Measurements from ENCODE around the gene PITPNM2.

DNA sequence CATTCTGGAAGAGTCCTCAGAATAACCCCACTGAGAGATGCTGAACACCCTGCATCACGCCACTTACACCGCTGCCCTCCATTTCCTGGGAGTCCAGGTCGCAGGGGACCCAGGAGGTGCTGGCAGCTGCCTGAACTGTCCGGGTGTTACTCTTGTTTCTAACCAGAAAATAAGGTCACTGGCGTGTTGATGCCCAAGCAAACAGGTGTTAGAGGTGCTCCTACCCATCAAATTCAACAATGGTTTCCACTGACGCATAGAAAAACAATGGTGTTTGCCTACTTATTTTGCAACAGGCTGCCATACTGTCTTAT, 23.8 kb downstream of the PITPNM2 start:
- TF ChIP-seq, protein P1, sequence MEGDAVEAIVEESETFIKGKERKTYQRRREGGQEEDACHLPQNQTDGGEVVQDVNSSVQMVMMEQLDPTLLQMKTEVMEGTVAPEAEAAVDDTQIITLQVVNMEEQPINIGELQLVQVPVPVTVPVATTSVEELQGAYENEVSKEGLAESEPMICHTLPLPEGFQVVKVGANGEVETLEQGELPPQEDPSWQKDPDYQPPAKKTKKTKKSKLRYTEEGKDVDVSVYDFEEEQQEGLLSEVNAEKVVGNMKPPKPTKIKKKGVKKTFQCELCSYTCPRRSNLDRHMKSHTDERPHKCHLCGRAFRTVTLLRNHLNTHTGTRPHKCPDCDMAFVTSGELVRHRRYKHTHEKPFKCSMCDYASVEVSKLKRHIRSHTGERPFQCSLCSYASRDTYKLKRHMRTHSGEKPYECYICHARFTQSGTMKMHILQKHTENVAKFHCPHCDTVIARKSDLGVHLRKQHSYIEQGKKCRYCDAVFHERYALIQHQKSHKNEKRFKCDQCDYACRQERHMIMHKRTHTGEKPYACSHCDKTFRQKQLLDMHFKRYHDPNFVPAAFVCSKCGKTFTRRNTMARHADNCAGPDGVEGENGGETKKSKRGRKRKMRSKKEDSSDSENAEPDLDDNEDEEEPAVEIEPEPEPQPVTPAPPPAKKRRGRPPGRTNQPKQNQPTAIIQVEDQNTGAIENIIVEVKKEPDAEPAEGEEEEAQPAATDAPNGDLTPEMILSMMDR (optimal IDR thresholded peaks at IDR 0.05 in 1 of 3, IDR thresholded peaks at IDR 0.05 in 1 of 3, conservative IDR thresholded peaks at IDR 0.05 in 1 of 3; ENCODE audit: extremely low read depth in 1 of 3, insufficient read depth in 2 of 3, low read length in 3 of 3) = no peak
- TF ChIP-seq EZH2 (IDR thresholded peaks at IDR 0.05; ENCODE audit: low read length) = no peak
